WTC11 (cell line): ENCODE results near the gene OSBP2.

Experiments used
- ATF2 ChIP-seq: sonication (generic); formaldehyde crosslinking; IDR thresholded peaks from 2 replicates; pipeline ENCODE4 v1.8.1; 2022; ENCODE audit warnings: low read depth, missing genetic modification reagents, borderline replicate concordance
- NFE2L1 ChIP-seq: sonication (generic); formaldehyde crosslinking; IDR thresholded peaks from 2 replicates; pipeline ENCODE4 v1.8.1; 2023; ENCODE audit warnings: missing genetic modification reagents
- TP53 ChIP-seq: sonication (generic); formaldehyde crosslinking; IDR thresholded peaks from 2 replicates; pipeline ENCODE4 v1.8.1; 2023; ENCODE audit warnings: mild to moderate bottlenecking, missing genetic modification reagents
- TF ChIP-seq, protein P1 (sequence below): sonication (generic); formaldehyde crosslinking; IDR thresholded peaks from 2 replicates; pipeline ENCODE4 v1.8.1; 2023; ENCODE audit warnings: mild to moderate bottlenecking, missing genetic modification reagents, moderate library complexity
- TF ChIP-seq, protein P2 (sequence below): sonication (generic); formaldehyde crosslinking; IDR thresholded peaks from 2 replicates; pipeline ENCODE4 v1.8.0; 2022; ENCODE audit warnings: mild to moderate bottlenecking, missing genetic modification reagents
- TF ChIP-seq, protein P3 (sequence below): fragments of 200-600 bp; IDR thresholded peaks from 2 replicates; pipeline ENCODE4 v1.8.0; 2022; ENCODE audit warnings: antibody characterized with exemption

DNA sequence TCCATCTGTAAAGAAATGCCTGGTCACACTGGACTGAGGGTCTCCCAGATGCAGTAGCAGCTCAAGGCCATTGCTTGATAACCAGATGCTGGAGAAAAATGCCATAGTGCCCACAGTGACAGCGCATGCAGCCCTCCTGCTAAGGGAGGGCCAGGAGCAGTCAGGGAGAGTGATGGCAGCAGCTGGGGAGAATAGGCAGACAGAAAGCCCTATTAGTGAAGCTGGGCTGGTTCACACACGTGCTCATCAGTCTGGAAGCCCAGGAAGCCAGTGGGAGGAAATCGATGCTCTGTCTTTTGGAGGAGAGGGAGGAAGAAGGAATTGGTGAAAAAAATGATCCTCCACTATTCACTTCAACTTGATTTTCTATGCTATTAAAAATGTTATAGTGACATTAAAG lies 82.9 kb downstream of the OSBP2 start:
- TF ChIP-seq, protein P1, sequence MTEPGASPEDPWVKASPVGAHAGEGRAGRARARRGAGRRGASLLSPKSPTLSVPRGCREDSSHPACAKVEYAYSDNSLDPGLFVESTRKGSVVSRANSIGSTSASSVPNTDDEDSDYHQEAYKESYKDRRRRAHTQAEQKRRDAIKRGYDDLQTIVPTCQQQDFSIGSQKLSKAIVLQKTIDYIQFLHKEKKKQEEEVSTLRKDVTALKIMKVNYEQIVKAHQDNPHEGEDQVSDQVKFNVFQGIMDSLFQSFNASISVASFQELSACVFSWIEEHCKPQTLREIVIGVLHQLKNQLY: no peak
- TF ChIP-seq, protein P2, sequence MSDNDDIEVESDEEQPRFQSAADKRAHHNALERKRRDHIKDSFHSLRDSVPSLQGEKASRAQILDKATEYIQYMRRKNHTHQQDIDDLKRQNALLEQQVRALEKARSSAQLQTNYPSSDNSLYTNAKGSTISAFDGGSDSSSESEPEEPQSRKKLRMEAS (CRISPR knock-in tag): no peak
- TF ChIP-seq TP53: no peak
- no peak for TF ChIP-seq NFE2L1 (CRISPR knock-in tag)
- TF ChIP-seq, protein P3, sequence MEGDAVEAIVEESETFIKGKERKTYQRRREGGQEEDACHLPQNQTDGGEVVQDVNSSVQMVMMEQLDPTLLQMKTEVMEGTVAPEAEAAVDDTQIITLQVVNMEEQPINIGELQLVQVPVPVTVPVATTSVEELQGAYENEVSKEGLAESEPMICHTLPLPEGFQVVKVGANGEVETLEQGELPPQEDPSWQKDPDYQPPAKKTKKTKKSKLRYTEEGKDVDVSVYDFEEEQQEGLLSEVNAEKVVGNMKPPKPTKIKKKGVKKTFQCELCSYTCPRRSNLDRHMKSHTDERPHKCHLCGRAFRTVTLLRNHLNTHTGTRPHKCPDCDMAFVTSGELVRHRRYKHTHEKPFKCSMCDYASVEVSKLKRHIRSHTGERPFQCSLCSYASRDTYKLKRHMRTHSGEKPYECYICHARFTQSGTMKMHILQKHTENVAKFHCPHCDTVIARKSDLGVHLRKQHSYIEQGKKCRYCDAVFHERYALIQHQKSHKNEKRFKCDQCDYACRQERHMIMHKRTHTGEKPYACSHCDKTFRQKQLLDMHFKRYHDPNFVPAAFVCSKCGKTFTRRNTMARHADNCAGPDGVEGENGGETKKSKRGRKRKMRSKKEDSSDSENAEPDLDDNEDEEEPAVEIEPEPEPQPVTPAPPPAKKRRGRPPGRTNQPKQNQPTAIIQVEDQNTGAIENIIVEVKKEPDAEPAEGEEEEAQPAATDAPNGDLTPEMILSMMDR: no peak
- no peak for TF ChIP-seq ATF2
